Smooth muscle cell of the pulmonary artery (primary cell): ENCODE data around the gene FCGR3A. TPM values are rescaled to one million over a fixed set of nuclear protein-coding genes. Genes with fewer than 3 reads are reported as not detected.

Experiments
- total RNA-seq: library from RNA; depleted of rRNA; stranded (reverse); fragments of >200 nt; gene quantifications from 2 replicates; pipeline ENCODE4 v1.2.3, GENCODE V29; 2014

The FCGR3A gene
- total RNA-seq, result not detected in 2 replicates

DNA sequence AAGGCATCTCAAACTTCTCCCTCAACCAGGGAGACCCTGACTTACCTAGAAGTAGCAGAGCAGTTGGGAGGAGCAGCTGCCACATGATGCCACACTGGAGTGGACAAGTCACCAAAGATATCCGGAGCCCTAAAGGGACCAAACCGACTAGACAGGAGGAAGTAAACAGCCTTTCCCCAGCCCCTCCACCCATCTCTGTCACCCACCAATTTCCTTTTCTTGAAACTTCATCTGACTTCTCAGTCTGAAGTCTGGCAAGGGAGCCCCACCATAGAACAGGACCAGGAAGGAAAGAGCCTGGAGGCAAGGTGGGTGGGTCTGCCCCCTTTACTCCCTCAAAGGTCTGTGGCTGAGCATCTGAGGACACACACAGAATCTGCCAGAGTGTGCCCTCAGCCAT, at the start of gene FCGR3A:
FCGR3A (minus strand) TSS at position 167 of the 400 bp plus-strand sequence; CDS start at position 85, 82 bp downstream.

DNA sequence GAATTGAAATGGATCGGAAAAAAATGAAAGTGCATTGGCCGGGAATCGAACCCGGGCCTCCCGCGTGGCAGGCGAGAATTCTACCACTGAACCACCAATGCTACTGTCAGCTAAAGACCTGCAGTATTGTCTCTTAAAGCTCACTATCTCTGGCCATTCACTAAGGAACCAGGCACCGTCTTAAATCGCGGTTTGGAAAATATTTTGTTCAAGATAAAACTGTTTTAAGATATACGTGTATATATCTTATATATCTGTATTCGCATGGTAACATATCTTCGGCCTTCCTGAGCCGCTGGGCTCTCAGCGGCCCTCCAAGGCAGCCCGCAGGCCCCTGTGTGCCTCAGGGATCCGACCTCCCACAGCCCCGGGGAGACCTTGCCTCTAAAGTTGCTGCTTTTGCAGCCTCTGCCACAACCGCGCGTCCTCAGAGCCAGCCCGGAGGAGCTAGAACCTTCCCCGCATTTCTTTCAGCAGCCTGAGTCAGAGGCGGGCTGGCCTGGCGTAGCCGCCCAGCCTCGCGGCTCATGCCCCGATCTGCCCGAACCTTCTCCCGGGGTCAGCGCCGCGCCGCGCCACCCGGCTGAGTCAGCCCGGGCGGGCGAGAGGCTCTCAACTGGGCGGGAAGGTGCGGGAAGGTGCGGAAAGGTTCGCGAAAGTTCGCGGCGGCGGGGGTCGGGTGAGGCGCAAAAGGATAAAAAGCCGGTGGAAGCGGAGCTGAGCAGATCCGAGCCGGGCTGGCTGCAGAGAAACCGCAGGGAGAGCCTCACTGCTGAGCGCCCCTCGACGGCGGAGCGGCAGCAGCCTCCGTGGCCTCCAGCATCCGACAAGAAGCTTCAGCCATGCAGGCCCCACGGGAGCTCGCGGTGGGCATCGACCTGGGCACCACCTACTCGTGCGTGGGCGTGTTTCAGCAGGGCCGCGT, 25.5 kb downstream of the FCGR3A start, which contains the start of gene HSPA6:
HSPA6 (plus strand) TSS at position 724 of the 925 bp plus-strand sequence; CDS start at position 843, 119 bp downstream.

Other genes starting within 250 kb of the FCGR3A start
- gene MPZ, start 239.8 kb downstream of the FCGR3A start, total RNA-seq, result 0.89 and 2.2 TPM in 2 replicates
- 33.0 and 49.3 TPM in 2 replicates for gene SDHC, start 235.4 kb downstream of the FCGR3A start, total RNA-seq
- gene CFAP126, start 181.9 kb downstream of the FCGR3A start, total RNA-seq, result not detected in 2 replicates
- gene FCGR2A, start 44.4 kb downstream of the FCGR3A start, total RNA-seq, result 0.20 and 0.50 TPM in 2 replicates
- 0.65 and 4.5 TPM in 2 replicates for gene HSPA6, start 25.3 kb downstream of the FCGR3A start, total RNA-seq
- gene FCGR3B, start 81.4 kb upstream of the FCGR3A start, total RNA-seq, result not detected in 2 replicates
- gene FCGR2B, start 113.3 kb upstream of the FCGR3A start, total RNA-seq, result not detected in 2 replicates
- 0.17 and 0.72 TPM in 2 replicates for gene FCRLA, start 157.4 kb upstream of the FCGR3A start, total RNA-seq
- 1.6 and 2.9 TPM in 2 replicates for gene FCRLB, start 171.7 kb upstream of the FCGR3A start, total RNA-seq
- 30.5 and 33.0 TPM in 2 replicates for gene DUSP12, start 200.0 kb upstream of the FCGR3A start, total RNA-seq
- gene ATF6, start 216.5 kb upstream of the FCGR3A start, total RNA-seq, result 29.1 and 30.9 TPM in 2 replicates